ENCODE measurements around the gene ZNF652.
"Not testable (repeated sequence)": the region's sequence is repeated elsewhere in the genome, so short reads cannot be mapped to it uniquely, and the experiment has no call there.

The ZNF652 gene

DNA sequence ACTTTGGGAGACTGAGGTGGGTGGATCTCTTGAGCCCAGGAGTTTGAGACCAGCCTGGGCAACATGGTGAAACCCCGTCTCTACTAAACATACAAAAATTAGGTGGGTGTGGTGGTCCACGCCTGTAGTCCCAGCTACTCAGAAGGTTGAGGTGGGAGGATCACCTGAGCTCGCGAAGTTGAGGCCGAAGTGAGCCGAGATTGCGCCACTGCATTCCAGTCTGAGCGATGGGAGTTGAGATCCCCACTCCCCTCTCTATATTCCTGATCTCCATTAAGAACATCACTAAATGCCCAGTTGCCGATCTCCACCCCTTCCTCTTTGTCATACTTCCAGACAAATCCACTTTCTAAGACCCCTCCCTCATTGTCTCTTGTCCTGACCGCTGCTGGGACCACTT lies 24.3 kb upstream of the ZNF652 start:
- DNase-seq (ENCODE audit: low spot score): no peak

DNA sequence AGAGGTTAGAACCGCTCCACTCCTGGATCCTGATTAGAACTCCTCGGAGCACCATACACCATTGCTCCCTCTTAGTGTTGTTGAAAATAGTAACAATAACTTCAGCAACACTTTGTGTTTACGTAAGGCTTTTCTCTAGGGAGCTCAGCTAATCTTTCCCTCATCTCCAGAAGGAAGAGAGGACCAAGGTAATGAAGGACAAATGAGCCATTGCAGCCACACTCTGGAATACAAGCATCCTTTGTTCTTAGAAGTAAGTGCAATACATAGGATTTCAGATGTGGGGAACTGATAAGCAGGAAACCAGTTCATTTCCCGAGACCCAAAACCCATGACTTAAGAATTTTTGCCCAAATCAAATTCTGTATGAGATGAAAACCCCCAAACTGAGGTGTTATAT lies 22.9 kb upstream of the ZNF652 start:
- no peak for DNase-seq (ENCODE audit: low spot score)

DNA sequence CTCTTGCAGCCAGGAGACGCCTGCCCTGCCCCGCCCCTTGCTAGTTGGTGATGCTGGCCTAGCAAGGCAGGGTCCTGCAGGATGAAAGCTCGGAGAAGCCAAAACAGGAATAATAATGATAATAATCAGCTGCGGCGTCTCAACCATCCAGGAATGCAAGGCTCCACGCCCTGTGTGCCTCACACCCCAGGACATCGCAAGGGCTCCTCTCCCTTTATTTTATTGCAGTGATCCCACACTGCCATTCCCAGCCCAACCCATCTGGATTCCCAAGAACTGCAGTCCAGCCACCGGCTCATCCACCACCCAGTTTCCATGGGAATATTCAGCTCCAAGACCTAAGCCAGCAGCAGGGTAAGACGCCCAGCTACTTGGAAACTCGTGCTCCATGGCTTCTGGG lies 21.0 kb upstream of the ZNF652 start:
- no peak for DNase-seq (ENCODE audit: low spot score)

- no peak for DNase-seq (ENCODE audit: low spot score)
Observed at GRCh38 chr17:49382556-49382955, 20.5 kb upstream of the ZNF652 start.

DNA sequence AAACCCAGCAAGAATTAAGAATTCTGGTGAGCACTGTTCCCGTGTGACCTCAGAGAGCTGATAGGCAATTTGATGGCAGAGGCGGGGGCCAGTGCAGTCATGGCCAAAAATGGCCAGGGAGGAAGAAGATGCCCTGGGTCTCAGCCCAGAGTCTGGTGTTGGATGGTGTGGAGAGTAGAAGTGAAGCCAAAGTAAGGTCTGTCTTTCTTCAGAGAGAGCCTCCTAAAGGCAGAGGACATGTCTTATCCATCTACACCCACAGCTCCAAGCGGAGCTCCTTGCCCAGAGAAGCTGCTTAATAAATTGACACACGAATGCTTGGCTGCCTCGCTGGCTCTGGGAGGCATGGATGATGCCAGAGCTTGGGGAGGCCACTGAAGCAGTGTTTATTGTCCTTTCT lies 19.7 kb upstream of the ZNF652 start:
- DNase-seq (ENCODE audit: low spot score): no peak

DNA sequence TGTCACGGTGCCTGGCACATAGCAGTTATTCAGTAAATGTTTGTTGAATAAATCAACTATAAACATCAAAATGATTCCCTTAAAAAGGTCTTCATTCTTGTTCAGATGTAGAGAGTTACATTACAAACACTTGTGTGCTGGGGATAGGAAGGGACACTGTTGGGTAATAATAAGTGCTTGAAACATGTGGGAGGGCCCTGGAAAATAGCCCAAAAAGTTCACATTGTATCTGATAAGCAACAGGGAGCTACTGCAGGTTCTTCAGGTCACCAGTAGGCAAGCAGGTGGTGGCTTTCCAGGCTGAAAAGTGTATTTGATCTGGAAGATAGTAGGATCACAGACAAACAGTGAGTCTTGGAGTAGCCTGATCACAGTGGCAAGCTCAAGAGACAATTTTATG lies 19.0 kb upstream of the ZNF652 start:
- DNase-seq (ENCODE audit: low spot score): no peak

GRCh38 chr17:49379926-49380325 lies 17.9 kb upstream of the ZNF652 start:
- DNase-seq (ENCODE audit: low spot score): no peak

- no peak for DNase-seq (ENCODE audit: low spot score)
Observed at GRCh38 chr17:49378311-49378710, 16.3 kb upstream of the ZNF652 start.

GRCh38 chr17:49375544-49375943 lies 13.5 kb upstream of the ZNF652 start:
- DNase-seq (ENCODE audit: low spot score): no peak

GRCh38 chr17:49373115-49373514 lies 11.1 kb upstream of the ZNF652 start:
- DNase-seq (ENCODE audit: low spot score): no peak

DNA sequence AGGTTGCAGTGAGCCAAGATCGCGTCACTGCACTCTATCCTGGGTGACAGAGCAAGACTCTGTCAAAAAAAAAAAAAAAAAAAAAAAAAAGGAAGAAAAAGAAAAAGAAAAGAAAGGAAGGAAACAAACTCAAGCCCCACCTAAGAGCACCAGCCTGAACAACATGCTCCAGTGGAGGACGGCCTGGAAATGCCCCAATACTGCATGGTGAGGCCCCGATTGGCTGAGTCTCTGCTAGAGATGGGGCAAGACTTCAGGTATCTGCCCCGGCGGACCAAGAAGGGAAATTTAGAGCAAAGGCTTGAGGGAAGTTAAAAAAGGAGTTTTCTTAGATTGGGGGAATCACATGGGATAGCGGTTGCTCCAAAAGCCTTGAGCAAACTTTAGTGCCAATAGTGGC lies 10.4 kb upstream of the ZNF652 start:
- DNase-seq (ENCODE audit: low spot score): no peak

- peak; percentile 87 for DNase-seq (ENCODE audit: low spot score)
Observed at GRCh38 chr17:49370971-49371834, 9.2 kb upstream of the ZNF652 start.

DNA sequence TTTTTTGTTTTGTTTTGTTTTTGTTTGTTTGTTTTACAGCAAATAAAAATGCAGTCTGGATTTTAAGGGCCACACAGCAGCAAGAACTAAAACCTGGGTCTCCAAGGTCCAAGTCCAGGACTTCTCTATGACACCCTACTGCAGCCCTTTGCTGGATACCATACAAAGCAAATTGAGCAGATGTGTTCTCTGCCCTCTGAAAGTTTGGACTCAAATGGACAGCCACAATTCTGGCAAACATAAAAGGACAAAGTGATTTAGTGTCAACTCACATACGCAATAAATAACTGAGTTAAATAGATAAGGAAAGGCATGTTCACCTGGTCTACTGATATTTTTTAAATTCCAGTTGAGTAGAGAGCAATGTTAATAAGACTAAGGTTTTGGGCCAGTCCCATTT lies 7.7 kb upstream of the ZNF652 start:
- DNase-seq (ENCODE audit: low spot score): no peak

DNA sequence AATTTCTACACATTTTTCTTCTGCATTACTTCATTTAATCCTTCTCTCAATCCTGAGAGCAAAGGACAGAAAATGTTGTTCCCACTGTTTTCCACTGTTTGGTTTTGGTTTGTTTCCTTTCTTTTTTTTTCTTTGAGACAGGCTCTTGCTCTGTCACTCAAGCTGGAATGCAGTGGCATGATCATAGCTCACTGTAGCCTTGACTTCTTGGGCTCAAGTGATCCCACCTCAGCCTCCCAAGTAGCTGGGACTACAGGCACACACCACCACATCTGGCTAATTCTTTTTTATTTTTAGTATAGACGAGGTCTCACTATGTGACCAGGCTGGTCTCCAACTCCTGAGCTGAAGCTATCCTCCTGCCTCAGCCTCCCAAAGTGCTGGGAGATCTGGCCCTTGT lies 7.0 kb upstream of the ZNF652 start:
- no peak for DNase-seq (ENCODE audit: low spot score)

- DNase-seq (ENCODE audit: low spot score): peak; percentile 52
Observed at GRCh38 chr17:49365667-49366066, 3.6 kb upstream of the ZNF652 start.

GRCh38 chr17:49365126-49365525 lies 3.1 kb upstream of the ZNF652 start:
- not testable (repeated sequence) for DNase-seq (ENCODE audit: low spot score)

GRCh38 chr17:49364119-49364518 lies 2.1 kb upstream of the ZNF652 start:
- no peak for DNase-seq (ENCODE audit: low spot score)

DNA sequence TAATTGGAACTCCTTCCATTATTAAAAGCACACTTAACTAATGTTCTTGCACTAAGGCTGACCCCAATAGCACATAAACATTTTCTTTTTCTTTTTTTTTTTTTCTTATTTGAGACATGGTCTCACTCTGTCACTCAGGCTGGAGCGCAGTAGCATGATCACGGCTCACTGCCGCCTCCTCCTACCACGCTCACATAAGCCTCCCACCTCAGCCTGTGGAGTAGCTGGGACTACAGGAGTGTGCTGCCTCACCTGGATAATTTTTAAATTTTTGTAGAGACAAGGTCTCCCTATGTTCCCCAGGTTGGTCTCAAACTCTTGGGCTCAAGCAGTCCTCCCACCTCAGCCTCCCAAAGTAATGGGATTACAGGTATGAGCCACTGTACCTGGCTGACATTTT lies 1.2 kb upstream of the ZNF652 start:
- DNase-seq (ENCODE audit: low spot score): no peak

GRCh38 chr17:49362723-49363117 lies 670 bp upstream of the ZNF652 start:
- DNase-seq (ENCODE audit: low spot score): no peak

DNA sequence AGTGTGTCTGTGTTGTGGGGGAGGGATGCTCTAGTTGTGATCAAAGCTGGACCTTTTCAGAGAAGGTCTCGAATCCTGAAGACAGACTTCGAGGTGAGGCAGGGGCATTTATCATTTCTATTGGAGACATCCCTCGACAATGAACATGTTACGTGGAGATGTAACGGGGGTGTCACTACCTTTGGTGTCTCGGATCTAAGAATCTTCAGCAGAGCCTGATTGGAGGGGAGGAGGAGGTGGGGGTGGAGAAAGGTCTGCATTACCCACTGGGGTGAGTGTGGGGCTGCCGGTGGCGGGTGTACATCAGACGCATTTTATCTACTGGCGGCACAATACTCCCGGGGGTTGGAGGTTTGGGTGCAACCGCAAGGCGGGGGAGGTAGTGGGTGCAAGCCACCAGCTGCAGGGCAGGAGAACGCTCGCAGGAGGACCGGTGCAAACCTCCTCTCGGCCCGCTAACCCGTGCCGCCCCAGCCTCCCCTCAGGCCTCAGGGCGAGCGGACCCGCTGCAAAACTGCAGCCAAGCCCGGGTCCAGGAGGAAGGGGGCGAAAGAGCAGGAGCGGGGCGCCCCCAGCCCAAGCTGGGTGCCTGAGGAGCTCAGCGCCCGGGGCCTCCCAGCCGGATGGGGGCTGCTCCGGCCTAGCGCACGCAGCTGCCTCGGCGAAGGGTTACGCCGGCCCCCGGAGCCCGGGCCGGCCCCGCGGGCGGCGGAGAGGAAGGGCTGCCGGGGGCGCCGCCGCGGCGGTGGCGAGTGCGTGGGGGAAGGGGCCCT lies 735 bp downstream of the ZNF652 start:
- DNase-seq (ENCODE audit: low spot score): no peak

GRCh38 chr17:49360796-49361128 lies 1.3 kb downstream of the ZNF652 start:
- DNase-seq (ENCODE audit: low spot score): no peak

DNA sequence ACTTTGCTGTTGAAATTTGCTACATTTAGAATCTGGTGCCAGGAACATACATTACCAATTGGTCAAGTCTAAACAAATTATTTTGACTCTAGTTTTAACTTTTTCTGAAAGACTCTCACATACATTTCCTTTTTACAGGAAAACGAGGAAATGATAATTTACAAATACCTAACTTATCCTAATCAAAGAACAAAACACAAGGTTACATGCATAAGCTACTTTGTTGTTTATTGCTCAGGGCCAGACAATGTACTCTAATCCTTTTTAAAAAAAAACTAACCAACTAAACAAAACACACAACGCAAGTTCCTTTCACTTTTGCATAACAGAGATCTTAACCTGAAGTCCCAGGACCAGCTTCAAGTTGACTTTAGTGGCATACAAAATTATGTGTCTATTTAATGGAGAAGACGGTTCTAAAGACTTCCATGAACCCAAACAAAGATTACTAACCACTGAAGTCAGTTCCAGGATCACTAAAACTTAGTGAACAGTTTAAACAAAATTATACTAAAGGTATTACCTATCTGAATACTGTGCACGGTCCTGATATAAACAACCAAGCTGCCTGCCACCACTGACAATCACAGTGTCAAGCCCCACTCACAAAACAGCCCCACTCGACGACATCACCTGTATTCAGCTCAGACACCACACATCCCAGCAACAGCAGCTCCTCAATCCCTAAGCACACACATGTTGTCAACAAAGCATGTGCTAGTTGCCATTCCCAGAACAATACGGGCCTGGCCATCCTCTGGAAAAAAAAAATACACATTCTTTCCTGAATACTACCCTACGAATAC lies 1.9 kb downstream of the ZNF652 start:
- no peak for DNase-seq (ENCODE audit: low spot score)

Measured in iPS-NIHi11 (cell line).